Measurements from ENCODE around the gene SPRYD3.

The SPRYD3 gene

GRCh38 chr12:53052419-53053217, 26.6 kb downstream of the SPRYD3 start:
- in situ Hi-C loops (cut with MboI; ENCODE audit: low sequenced_read_pairs), result no loop called here

GRCh38 chr12:53051881-53052412, 27.2 kb downstream of the SPRYD3 start:
- in situ Hi-C loops (cut with MboI; ENCODE audit: low sequenced_read_pairs), result no loop called here

- in situ Hi-C loops (cut with MboI; ENCODE audit: low sequenced_read_pairs), result no loop called here
These were observed 27.9 kb downstream of the SPRYD3 start for GRCh38 chr12:53051058-53051880.

GRCh38 chr12:53050426-53051057, 28.6 kb downstream of the SPRYD3 start:
- in situ Hi-C loops (cut with MboI; ENCODE audit: low sequenced_read_pairs), result no loop called here

- in situ Hi-C loops (cut with MboI; ENCODE audit: low sequenced_read_pairs), result no loop called here
These were observed 29.4 kb downstream of the SPRYD3 start, which contains the start of gene TNS2 for GRCh38 chr12:53049571-53050318. TSS of gene TNS2 (plus strand) at chr12:53050065. CDS start at chr12:53050186, 121 bp downstream.

- in situ Hi-C loops (cut with MboI; ENCODE audit: low sequenced_read_pairs), result no loop called here
These were observed 30.3 kb downstream of the SPRYD3 start for GRCh38 chr12:53048780-53049401.

GRCh38 chr12:53048033-53048779, 31.0 kb downstream of the SPRYD3 start:
- in situ Hi-C loops (cut with MboI; ENCODE audit: low sequenced_read_pairs), result no loop called here

- in situ Hi-C loops (cut with MboI; ENCODE audit: low sequenced_read_pairs), result no loop called here
These were observed 31.8 kb downstream of the SPRYD3 start for GRCh38 chr12:53047221-53048032.

- in situ Hi-C loops (cut with MboI; ENCODE audit: low sequenced_read_pairs), result no loop called here
These were observed 32.5 kb downstream of the SPRYD3 start for GRCh38 chr12:53046655-53047220.

- in situ Hi-C loops (cut with MboI; ENCODE audit: low sequenced_read_pairs), result no loop called here
These were observed 33.5 kb downstream of the SPRYD3 start for GRCh38 chr12:53045696-53046045.

- in situ Hi-C loops (cut with MboI; ENCODE audit: low sequenced_read_pairs), result no loop called here
These were observed 34.1 kb downstream of the SPRYD3 start for GRCh38 chr12:53044896-53045695.

GRCh38 chr12:53044052-53044581, 35.1 kb downstream of the SPRYD3 start:
- in situ Hi-C loops (cut with MboI; ENCODE audit: low sequenced_read_pairs), result no loop called here

GRCh38 chr12:53042607-53043454, 36.4 kb downstream of the SPRYD3 start:
- in situ Hi-C loops (cut with MboI; ENCODE audit: low sequenced_read_pairs), result no loop called here

- in situ Hi-C loops (cut with MboI; ENCODE audit: low sequenced_read_pairs), result no loop called here
These were observed 39.3 kb downstream of the SPRYD3 start for GRCh38 chr12:53039851-53040250.

- in situ Hi-C loops (cut with MboI; ENCODE audit: low sequenced_read_pairs), result no loop called here
These were observed 42.4 kb downstream of the SPRYD3 start for GRCh38 chr12:53036802-53037201.

- in situ Hi-C loops (cut with MboI; ENCODE audit: low sequenced_read_pairs), result no loop called here
These were observed 44.7 kb downstream of the SPRYD3 start for GRCh38 chr12:53034459-53034858.
